Activated CD4-positive, alpha-beta T cell treated with anti-CD3 and anti-CD28 coated beads, Interleukin-2, amount 50 U/mL, for 48 hours (primary cell): ENCODE results near the gene SNCG.
"Not testable (repeated sequence)": the region's sequence is repeated elsewhere in the genome, so short reads cannot be mapped to it uniquely, and the experiment has no call there.

Experiments
- DNase-seq, 2 experiments: peaks; one replicate each; pipeline ENCODE4 v3.0.0-alpha.2; 2020

The SNCG gene

GRCh38 chr10:86945361-86946212, 12.8 kb upstream of the SNCG start:
- no peak for DNase-seq

DNA sequence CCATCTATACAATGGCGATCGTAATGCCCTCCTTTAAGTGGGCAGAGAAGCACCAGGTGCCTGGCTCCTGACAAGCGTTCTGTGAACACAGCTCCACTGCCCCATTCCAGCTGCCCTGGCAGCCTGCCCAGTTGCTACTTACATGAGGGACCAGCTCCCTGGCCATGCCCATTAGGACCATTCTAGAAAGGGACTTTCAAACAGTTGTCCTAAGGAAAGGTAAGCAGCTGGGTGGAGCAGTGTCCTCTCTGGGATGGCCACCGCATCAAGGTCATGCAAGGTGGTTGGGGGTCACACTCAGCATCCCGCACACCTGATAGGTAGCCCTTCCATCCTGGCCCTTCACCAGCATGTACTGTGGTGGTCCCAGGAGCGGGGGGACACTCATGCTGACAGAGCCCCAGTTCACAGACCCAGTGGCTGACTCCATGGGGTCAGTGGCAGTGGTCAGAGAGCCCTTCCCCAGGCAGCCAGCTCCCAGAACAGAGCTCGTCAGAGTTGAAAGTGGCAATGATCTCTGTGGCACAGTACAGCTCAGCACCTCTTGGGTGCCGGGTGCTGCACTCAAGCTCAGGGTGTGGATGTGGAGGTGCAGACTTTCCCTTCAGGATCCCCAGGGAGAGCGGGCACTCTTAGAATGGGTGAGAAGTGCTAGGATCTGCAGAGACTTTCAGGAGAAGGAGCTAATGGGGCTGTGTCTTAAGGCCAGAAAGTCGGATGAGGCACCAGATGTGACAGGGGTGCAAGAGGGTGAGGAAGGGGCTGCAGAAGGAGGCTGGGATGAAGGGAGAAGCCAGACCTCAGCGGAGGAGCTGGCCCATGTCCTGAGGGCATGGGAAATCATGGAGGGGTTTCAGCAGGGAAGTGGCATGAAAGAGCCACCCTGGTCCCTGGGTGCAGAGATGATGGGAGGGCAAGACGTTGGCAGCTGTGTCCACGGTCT, 11.9 kb upstream of the SNCG start:
- DNase-seq, result no peak

GRCh38 chr10:86947806-86948205, 10.6 kb upstream of the SNCG start:
- DNase-seq, result not testable (repeated sequence)

DNA sequence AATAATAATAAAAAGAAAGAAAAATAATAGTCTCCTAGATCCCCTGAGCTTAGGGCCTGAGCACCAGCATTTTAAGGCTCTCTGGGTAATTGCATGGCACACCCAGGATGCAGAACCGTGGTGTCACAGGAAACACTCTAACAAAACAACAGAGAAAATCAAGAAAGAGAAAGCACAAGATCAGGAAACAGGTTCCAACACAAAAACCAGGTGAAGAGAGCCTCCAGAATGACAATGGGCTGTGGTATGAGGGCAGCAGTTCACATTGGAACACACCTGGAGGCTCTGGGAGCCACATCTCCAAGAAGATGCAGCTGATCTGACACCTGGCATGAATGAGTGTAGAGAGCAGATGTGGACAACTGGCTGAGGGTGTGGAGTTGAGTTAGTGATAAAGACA, 8.1 kb upstream of the SNCG start:
- DNase-seq, result no peak

DNA sequence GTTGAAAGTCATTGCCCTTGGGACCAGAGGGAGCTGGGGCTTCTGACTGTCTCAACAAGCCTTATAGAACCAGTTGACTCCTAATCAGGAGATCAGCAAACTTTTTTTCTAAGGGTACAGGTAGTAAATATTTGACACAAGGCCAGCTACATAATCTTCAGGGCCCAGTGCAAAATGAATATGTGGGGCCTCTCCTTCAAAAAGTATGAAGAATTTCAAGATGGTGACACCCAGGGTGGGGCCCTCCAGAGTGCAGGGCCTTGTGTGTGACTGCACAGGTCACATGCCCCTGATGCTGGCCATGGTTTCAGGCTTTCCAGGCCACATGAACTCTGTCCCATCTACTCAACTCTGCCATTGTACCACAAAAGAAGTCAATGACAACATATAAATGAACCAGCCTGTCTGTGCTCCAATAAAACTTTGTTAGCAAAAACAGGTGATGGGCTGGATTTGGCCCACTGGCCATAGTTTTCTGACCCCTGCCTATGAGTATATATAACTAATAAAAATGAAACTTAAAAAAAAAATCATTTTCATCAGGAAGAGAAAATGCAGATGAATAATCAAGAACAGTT, 7.1 kb upstream of the SNCG start:
- no peak for DNase-seq

- DNase-seq, result no peak
Observed at GRCh38 chr10:86952106-86952505, 6.3 kb upstream of the SNCG start.

DNA sequence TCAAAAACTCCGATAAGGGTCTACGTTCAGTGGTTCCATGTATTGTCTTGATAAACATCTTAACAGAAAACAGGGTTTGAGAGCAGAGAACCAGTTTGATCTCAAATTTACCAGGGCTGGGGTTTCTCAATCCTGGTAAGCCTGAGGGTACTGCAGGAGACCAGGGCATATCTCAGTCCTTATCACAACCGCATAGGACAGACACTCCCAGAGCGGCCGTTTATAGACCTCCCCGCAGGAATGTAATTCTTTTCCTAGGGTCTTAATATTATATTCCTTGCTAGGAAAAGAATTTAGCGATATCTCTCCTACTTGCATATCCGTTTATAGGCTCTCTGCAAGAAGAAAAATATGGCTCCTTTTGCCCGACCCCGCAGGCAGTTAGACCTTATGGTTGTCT, 5.7 kb upstream of the SNCG start:
- DNase-seq, result not testable (repeated sequence)

DNA sequence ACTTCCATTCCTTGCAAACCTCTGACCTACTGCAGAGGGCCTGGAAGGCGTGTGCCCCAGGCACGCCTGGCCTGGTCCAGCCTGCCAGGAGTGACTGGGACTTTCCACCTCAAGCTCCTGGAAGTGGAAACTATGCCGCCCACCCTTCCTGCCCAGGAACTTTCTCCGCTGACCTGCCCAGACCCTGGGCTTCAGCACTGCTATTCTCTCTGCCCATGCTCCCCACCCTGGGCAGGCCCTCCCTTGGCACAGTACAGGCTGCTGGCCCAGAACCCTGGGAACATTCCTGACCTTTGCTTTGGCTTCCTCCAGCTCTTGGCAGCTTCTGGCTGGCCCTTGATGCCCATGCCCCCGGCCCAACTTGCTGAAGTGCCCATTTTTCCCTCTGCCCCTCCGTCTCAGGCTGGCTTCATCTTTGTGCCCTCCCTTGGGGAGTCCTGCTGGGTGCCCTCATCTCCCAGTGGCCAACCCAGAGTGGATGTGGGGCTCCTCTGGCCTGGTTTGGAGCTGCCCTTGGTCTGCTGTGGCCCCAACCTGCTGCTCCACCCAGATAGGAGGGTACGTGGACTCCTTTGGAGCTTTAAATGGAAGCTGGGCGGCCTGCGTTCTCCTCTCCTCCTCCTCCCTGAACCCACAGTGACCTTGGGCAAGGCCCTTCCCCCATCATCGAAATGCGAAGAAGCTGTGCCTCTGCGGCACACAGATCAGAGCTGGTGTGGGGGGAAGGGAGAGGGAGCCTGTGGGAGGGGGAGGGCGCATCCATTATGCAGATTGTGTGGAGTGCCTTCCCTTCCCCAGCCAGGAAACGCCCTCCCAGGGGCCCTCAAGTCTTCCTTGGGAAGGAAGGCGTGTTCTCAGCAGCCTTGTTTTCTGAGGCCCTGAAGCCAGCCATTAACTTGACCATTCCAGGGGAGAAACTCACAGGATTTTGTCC, 4.4 kb upstream of the SNCG start:
- no peak for DNase-seq

- no peak for DNase-seq
Observed at GRCh38 chr10:86954681-86955500, 3.5 kb upstream of the SNCG start.

DNA sequence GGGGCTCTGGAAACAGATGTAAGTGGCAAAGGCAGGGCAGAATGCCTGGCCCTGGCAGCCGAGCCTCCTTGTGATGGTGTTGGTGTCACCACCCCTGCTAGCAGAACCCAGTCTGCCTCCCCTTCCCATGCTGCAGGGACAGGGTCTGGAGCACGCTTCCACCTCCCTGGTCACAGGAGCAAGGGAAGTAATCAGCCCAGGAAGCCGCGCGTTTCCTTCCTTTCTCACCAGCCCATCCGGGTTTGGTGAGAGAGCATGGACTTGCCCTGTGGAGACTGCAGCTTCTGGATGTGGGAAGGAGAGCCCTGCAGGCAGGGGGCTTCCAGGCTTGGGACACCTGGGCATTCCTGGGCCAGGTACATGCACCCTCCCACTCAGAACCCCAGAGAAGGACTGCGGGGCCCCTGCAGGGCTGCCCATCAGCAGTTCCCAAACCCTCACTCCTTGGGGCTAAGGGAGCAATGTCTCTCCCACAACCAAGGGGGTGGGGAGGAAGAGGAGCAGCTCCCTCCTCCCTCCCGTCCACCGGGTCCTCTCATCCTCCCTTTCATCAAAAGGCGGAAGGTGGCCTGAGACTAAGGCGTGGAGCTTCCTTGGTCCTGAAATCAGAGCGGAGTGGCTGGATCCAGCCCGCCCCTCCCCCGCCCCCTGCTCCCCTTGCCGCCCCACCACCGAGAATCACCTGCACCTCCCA, 2.8 kb upstream of the SNCG start:
- DNase-seq, result no peak

DNA sequence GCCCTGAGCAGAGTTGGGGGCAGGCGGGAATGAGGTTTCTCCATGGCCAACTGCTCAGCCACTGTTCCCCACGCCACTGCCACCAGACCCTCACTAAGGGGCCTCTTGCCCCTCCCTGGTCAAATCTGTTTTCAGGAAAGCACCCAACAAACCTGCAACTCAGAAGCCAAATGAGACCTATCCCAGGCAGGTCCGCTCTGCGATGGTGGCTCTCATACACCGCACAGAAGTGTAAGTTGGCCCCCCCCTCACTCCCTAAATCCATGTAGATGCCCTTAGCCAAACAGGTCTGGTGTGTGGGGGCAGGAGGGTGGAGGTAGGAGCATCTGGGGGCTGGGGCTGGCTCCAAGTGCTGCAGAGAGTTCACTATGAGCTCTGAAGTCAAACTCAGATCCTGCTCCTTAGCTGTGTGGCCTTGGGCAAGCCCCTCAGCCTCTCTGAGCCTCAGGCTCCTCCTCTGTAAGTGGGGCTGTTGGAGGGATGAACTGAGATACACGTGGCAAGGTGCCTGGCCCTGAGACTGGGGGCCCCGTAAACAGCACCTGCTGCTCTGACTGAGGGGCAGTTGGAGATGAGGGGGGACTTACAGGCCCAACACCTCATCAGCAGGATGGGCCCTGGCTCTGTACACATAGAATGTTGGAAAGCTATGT, 2.1 kb upstream of the SNCG start:
- no peak for DNase-seq

- no peak for DNase-seq
Observed at GRCh38 chr10:86956848-86957448, 1.5 kb upstream of the SNCG start.

DNA sequence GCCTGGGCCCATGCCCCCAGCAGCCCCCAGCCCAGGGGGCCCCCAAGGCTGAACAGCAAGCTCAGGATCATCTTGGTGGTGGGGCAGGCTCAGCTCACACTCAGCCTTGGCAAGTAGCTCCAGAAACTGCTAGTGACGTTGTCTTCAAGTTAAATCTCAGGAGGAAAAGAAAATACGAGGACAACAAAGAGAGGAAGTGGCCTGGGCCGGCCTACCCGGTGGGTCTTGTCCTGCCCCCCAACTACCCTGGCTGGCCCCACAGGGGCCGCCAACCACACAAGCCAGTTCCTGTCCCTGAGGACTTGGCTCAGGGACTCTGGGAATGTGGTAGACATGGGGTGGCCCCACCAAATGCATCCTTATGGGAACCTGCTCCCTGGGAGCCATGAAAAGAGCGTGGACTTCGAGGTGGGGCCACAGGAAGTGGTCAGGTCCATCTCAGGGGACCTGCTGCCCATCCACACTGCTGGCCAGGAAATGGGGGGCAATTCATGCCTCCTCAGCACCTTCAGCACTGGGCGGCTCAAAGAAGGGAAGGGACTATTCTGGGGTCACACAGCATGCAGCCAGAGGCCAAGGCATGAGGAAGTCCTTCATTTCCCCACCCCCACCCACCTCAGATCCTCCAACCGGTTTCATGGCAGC, 806 bp upstream of the SNCG start, which contains the start of gene MMRN2:
TSS of gene MMRN2 (minus strand) at position 145 of the 645 bp plus-strand sequence. CDS start at position 71, 74 bp downstream.
- no peak for DNase-seq

- no peak for DNase-seq
Observed at GRCh38 chr10:86958901-86959736, 720 bp downstream of the SNCG start.

DNA sequence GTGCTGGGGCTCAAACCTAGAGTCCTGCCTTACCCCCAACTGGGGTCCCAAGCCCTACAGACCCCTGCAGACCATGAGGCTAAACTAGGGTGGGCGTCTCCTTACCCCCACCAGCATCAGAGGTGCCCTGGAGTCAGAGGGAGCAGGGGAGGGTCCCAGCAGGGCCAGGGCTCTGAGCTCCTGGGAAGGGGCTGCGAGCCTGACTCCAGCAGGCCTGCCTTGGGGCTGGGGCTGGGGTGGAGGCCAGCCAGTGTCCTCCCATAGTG, 1.3 kb downstream of the SNCG start:
- no peak for DNase-seq

DNA sequence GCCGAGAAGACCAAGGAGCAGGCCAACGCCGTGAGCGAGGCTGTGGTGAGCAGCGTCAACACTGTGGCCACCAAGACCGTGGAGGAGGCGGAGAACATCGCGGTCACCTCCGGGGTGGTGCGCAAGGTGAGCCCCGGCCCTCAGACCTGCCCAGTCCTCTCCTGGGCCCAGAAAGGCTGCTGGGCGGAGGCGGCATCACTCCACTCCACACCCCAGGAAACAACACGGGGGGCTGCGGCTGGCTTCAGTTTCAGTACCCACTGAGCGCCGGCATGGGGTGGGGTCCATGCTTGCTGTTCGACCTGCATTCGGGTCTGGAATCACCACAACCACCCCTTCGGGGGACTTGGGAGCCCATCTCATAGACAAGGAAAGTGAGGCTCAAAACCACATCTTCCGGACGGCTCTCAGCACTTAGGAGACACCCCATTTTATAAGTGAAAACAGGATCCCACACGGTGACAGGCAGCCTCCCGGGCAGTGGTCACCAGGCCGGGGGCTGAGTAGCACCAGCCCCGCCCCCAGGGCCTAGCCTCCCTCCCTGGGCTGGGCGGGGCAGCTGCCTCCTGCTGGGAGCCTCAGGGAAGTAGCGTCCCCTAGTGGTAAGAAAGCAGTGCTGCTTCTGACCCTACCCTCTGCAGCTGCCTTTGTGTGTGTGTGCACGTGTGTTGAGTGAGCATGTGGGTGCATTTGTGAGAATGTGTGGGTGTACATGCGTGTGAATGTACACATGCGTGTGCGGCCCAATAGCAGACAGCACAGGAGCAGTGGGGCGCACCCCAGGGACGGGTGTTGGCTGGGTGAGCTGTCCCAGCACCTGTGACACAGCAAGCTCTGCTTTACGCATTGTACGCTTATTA, 1.8 kb downstream of the SNCG start:
- DNase-seq, result peak; percentile 43 to 52

GRCh38 chr10:86960863-86961434, 2.5 kb downstream of the SNCG start:
- DNase-seq, result no peak
